ENCODE measurements around the gene AKR1B15.

GRCh38 chr7:134611611-134612151 lies 62.8 kb downstream of the AKR1B15 start:
- TF ChIP-seq SAFB (IDR thresholded peaks at IDR 0.05; ENCODE audit: borderline replicate concordance, low read depth, low read length), result no peak
- TF ChIP-seq ZNF121 (CRISPR knock-in tag; conservative IDR thresholded peaks at IDR 0.05), result no peak
- TF ChIP-seq KLF13 (tag; IDR thresholded peaks at IDR 0.05; ENCODE audit: borderline replicate concordance, low read depth), result no peak
- no peak for TF ChIP-seq PHB2 (IDR thresholded peaks at IDR 0.05; ENCODE audit: low read depth)
- no peak for TF ChIP-seq RBM25 (IDR thresholded peaks at IDR 0.05; ENCODE audit: low read depth, low read length, severe bottlenecking)
- no peak for TF ChIP-seq TEAD4 (IDR thresholded peaks at IDR 0.05; ENCODE audit: low read length)
- TF ChIP-seq TEAD4 (CRISPR knock-in tag; IDR thresholded peaks at IDR 0.05; ENCODE audit: borderline replicate concordance), result no peak

Data from K562 (cell line).